Transverse colon (tissue), 4 donors: ENCODE measurements around the gene LYPD6B. TPM values are rescaled to one million over a fixed set of nuclear protein-coding genes. Genes with fewer than 3 reads are reported as not detected.

Experiments
- DNase-seq: peaks from one replicate; pipeline ENCODE4 v3.0.0-alpha.2; 2019
- H3K27ac ChIP-seq, 4 donors: fragments of 200-600 bp; sonication (generic); 2 replicates each; pipeline ENCODE4 v1.5.1; 2016 to 2018; ENCODE audit warnings: inconsistent platforms in 4 of 4
- H3K27me3 ChIP-seq: fragments of 200-600 bp; sonication (generic); 2 replicates; pipeline ENCODE4 v1.5.1; 2017; ENCODE audit warnings: inconsistent platforms
- H3K36me3 ChIP-seq, 4 donors: fragments of 200-600 bp; sonication (generic); 2 replicates each; pipeline ENCODE4 v1.5.1; 2017 to 2019; ENCODE audit warnings: inconsistent platforms in 4 of 4
- H3K4me1 ChIP-seq, 4 donors: fragments of 200-600 bp; sonication (generic); 2 replicates each; pipeline ENCODE4 v1.5.1; 2017 to 2020; ENCODE audit warnings: inconsistent platforms in 4 of 4
- H3K4me3 ChIP-seq, 4 donors: fragments of 200-600 bp; sonication (generic); 1 replicate in 1 of 4; 2 replicates in 3 of 4; pipeline versions ENCODE4 v1.5.1 to v1.6.1; 2017 to 2019; ENCODE audit warnings: inconsistent platforms in 4 of 4
- H3K9me3 ChIP-seq, 2 donors: fragments of 200-600 bp; sonication (generic); 2 replicates each; pipeline ENCODE4 v1.5.1; 2017 to 2019; ENCODE audit warnings: inconsistent platforms in 2 of 2
- CTCF ChIP-seq, 5 experiments: fragments of 200-600 bp in 3 of 5; fragments of 450-650 bp in 2 of 5; sonication (generic) in 3 of 5; IDR thresholded peaks; 1 replicate in 2 of 5; 2 replicates in 3 of 5; pipeline ENCODE4 v1.5.1; 2016 to 2017; ENCODE audit warnings: antibody characterized with exemption in 5 of 5, inconsistent platforms in 3 of 5, mild to moderate bottlenecking in 2 of 5, moderate library complexity in 1 of 5
- EP300 ChIP-seq: sonication (generic); formaldehyde crosslinking; IDR thresholded peaks from one replicate; pipeline ENCODE4 v1.6.1; 2017; ENCODE audit warnings: antibody characterized with exemption, low read depth
- POLR2A ChIP-seq: fragments of 450-650 bp; IDR thresholded peaks from one replicate; pipeline ENCODE4 v1.6.1; 2016; ENCODE audit warnings: antibody characterized with exemption, mild to moderate bottlenecking, moderate library complexity
- POLR2AphosphoS5 ChIP-seq, 3 donors: sonication (generic); formaldehyde crosslinking; IDR thresholded peaks; one replicate each; pipeline ENCODE4 v1.6.1; 2016; ENCODE audit warnings: antibody characterized with exemption in 3 of 3
- WGBS, 2 donors: methylation state at CpG; one replicate each; pipeline ENCODE4 v1.1.5; 2018; ENCODE audit warnings: low coverage in 1 of 2; 5-methylcytosine and 5-hydroxymethylcytosine counted together
- in situ Hi-C, 4 donors: fragments of 200-750 bp; cut with MboI; loops; one replicate each; pipeline versions ENCODE4 v1.15.0 to v1.15.1; 2017; ENCODE audit warnings: low sequenced_read_pairs in 3 of 4, low pct_ligation_motif_present in 1 of 4, low pct_unique_long_range_greater_than_20kb in 1 of 4
- intact Hi-C: fragments of 100-400 bp; cut with DNase I; formaldehyde crosslinking; loops from one replicate; pipeline ENCODE4 v1.15.1; 2023; ENCODE audit warnings: low total_unique reads
- total RNA-seq, 4 donors: library from RNA; depleted of rRNA; stranded (reverse); fragments of >200 nt; gene quantifications; one replicate each; pipeline ENCODE4 v1.1.0, GENCODE V29; 2016

The LYPD6B gene
- total RNA-seq, 4 donors from 2014 or later = 1.1 to 3.1 (median 2.6) TPM; not detected in 1

GRCh38 chr2:149112068-149112467 lies 73.6 kb downstream of the LYPD6B start:
- TF ChIP-seq EP300 (no peak), POLR2A (no peak), POLR2AphosphoS5 (IDR thresholded peaks at IDR 0.05) (no peak), CTCF (IDR thresholded peaks at IDR 0.05) (no peak)
- Histone ChIP-seq H3K9me3 (no peaks in the 10 kb centered on the region), H3K4me3 (no peak overlapping the region), H3K27ac (no peak overlapping the region), H3K27me3 (no peaks in the 10 kb centered on the region), H3K4me1 (no peaks in the 10 kb centered on the region), H3K36me3 (no peaks in the 10 kb centered on the region)
- in situ Hi-C loops (no loop called here), intact Hi-C loops (no loop called here)
- no peak for DNase-seq
- 33 to 57% methylated on average over 1 of the region's 1 CpG for WGBS, 2 donors

- 81 to 91% methylated on average over 2 of the region's 2 CpGs for WGBS, 2 donors
- H3K27ac ChIP-seq = no peak overlapping the region
- no peaks in the 10 kb centered on the region for H3K27me3 ChIP-seq
- no peak for DNase-seq
- no peak overlapping the region for H3K4me3 ChIP-seq
- H3K9me3 ChIP-seq = no peaks in the 10 kb centered on the region
- H3K4me1 ChIP-seq = no peaks in the 10 kb centered on the region
- no peak for TF ChIP-seq POLR2A
- no peak for TF ChIP-seq POLR2AphosphoS5 (IDR thresholded peaks at IDR 0.05)
- TF ChIP-seq CTCF (IDR thresholded peaks at IDR 0.05) = no peak
- no peak for TF ChIP-seq EP300
- in situ Hi-C loops (no loop called here), intact Hi-C loops (no loop called here)
- no peaks in the 10 kb centered on the region for H3K36me3 ChIP-seq
Measured at GRCh38 chr2:149112713-149113112, 74.2 kb downstream of the LYPD6B start.

GRCh38 chr2:149115781-149116180 lies 77.3 kb downstream of the LYPD6B start:
- no peak for DNase-seq
- Histone ChIP-seq H3K27me3 (no peaks in the 10 kb centered on the region), H3K36me3 (no peaks in the 10 kb centered on the region), H3K9me3 (no peaks in the 10 kb centered on the region), H3K27ac (no peak overlapping the region), H3K4me1 (no peaks in the 10 kb centered on the region), H3K4me3 (no peak overlapping the region)
- in situ Hi-C loops (no loop called here), intact Hi-C loops (no loop called here)
- TF ChIP-seq EP300 = no peak
- TF ChIP-seq CTCF (IDR thresholded peaks at IDR 0.05) = no peak
- no peak for TF ChIP-seq POLR2A
- TF ChIP-seq POLR2AphosphoS5 (IDR thresholded peaks at IDR 0.05) = no peak
- WGBS, 2 donors = 88 to 89% methylated on average over 5 of the region's 5 CpGs

- no peak for DNase-seq
- Histone ChIP-seq H3K36me3 (no peaks in the 10 kb centered on the region), H3K9me3 (no peaks in the 10 kb centered on the region), H3K4me3 (no peak overlapping the region), H3K27ac (no peak overlapping the region), H3K4me1 (no peaks in the 10 kb centered on the region), H3K27me3 (no peaks in the 10 kb centered on the region)
- in situ Hi-C loops = no loop called here
- intact Hi-C loops = no loop called here
- WGBS, 2 donors = 79 to 81% methylated on average over 3 to 6 of the region's 6 CpGs
- TF ChIP-seq EP300 (no peak), POLR2AphosphoS5 (IDR thresholded peaks at IDR 0.05) (no peak), POLR2A (no peak), CTCF (IDR thresholded peaks at IDR 0.05) (no peak)
Measured at GRCh38 chr2:149119368-149119767, 80.9 kb downstream of the LYPD6B start.
